GM11168 (cell line): ENCODE data around the gene TMEM229B.

Experiments
- in situ Hi-C: fragments of 300-500 bp; cut with MboI; formaldehyde crosslinking; loops from one replicate; pipeline ENCODE4 v1.12.0; 2022; ENCODE audit warnings: low sequenced_read_pairs; ENCODE audit not compliant: unreplicated experiment

The TMEM229B gene

DNA sequence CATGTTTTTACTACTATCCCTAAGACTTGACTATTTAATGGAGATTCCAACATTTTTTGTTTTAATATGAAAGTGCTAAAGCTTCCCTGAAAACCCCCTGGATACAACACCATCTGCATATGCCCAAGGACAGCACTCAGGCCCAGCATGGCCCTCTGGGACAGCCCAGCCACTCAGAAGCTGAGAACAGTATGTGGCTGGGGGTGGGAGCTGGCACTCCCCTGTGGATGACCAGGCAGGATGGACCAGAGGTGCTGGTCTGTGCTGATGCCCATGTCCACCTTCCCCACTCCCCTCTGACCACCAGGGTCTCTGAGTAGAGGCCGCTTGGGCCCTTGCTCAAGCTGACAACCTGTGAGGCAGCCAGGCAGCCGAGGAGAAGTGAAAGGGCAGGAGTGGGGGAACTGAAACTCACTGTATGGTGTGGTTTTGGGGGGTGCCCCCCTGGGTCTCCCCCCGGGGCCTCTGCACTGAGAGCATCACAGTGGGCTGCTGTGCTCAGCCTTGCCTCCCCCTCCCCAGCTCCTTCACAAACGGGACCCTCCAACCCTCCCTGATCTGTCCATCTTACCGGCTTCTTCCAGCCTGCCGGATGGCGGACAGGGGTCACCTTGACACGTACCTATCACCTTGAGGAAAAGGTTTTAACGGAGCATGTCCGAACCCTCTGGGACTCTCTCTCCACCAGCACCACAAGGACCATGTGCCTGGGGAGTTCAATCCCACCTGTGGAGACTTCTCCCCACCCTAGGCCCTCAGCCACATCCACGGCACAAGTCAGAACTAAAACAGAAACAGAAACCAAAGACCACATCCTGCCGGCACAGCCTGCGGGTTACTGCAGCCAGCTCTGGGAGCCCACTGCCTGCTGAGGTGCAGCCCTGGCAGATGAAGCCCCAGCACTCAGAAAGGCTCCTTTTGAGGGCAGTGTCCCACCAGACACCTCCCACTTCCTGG is at the start of gene TMEM229B:
Gene TMEM229B (minus strand): TSS at position 785 of the 957 bp plus-strand sequence. CDS start 14,798 bp downstream, outside the sequence.
- in situ Hi-C loops, result no loop called here

DNA sequence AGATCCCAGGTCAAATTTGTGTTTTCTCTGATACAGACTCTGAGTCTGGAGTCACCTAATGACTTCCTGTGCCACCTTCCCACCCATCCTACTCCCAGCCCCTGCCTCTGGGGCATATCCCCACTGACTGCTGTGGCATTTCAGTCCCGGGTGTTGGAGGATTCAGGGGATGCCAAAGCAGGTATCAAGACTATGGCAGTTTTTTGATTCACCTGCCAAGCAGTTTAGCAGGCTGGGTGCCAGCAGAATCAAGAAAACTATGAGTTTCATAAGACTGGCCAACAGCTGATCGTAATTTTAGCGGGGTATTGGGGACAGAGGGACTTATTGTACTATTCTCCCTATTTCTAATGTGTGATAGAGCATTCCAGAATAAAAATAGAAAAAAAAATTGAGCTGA is 49.2 kb upstream of the TMEM229B start:
- in situ Hi-C loops, result no loop called here

DNA sequence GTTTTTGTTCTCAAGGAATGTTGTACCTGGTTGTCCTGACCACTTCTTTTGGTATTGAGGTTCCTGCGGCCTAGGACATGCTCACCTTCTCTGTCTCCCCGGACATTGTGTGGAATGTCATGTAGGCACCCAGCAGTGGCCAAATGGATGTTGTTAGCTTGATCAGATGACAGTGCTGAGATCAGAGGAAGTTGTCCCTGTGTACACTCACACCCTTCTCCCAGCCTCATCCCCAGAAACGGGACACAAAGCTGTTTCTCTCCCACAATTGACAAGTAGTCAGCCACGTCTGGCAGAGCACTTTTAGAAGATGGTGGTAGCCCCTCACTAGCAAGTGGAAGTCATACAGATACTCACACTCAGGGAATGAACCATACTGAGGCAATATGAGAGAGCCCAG is 47.6 kb upstream of the TMEM229B start:
- in situ Hi-C loops, result no loop called here

DNA sequence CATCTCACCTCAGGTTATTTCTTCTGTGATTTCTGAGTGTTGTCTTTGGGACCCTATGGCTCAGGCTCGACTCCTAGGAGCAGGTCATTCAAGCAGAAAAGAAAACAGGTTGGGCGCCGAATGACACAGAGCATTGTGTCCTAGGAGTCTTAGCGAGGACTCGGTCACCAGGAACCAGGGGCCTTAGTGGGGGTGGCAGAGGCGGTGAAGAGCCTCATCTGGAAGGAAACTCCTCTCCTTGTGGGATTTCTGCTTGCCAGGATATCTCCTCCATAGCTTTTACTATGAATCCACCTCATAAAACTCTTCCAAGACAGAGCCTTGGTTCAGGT is 45.2 kb upstream of the TMEM229B start:
- in situ Hi-C loops, result no loop called here

DNA sequence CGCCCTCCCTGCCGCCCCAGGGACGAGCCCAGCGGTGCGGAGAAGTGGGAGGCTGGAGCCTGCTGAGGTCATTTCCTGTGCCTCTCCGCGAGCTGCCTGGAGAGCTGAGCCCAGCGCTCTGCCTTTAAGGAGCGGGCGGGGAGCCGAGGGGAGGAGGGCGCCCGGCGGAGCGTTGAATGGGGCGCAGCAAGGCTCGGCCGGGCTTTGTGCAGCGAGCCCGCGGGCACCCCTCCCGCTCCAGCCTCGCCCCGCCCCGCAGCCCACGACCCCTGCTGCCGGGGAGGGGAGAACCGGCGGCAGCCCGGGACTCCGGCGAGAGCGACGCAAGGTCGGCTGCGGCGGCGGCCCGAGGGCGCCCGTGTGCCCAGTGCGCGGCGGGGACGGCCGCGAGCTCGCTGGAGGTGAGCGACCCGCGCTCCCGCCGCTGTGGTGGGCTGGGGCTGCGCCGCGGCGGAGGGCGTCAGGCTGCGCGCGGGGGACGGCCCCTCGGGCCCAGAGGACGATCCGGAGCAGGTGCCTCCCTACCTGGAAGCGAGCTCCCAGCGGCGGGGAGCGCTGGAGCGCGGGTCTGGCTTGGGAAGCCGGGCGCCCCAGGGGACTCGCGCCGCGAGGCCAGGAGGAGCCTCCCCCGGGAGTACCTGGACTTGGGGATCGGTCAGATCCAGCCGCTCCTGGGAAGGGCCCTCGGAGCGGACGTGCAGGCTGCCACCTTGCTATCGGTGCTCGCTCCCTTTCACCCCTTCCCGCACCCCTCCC is 44.7 kb upstream of the TMEM229B start, which contains the start of gene PLEKHH1:
Gene PLEKHH1 (plus strand): TSS at position 293 of the 756 bp plus-strand sequence. CDS start 8,578 bp downstream, outside the sequence.
- in situ Hi-C loops, result no loop called here

DNA sequence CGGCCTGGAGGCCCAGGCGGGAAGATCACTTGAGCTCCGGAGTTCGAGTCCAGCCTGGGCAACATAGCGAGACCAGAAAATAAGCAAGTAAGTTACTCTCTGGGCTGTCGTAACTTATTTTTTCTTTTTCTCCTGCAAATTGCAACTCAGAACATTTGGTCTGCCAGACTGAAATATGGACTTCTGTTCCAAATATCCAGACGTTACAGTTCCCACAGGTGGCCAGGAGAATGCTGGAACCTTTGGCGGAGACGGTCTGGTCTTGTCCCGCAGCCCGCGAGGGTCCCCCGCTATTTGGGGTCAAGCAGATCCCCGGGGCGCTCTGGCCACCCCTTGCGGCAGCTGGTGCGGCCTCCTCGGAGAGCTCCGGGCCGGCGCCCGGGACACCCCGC is 44.1 kb upstream of the TMEM229B start:
- in situ Hi-C loops, result no loop called here

DNA sequence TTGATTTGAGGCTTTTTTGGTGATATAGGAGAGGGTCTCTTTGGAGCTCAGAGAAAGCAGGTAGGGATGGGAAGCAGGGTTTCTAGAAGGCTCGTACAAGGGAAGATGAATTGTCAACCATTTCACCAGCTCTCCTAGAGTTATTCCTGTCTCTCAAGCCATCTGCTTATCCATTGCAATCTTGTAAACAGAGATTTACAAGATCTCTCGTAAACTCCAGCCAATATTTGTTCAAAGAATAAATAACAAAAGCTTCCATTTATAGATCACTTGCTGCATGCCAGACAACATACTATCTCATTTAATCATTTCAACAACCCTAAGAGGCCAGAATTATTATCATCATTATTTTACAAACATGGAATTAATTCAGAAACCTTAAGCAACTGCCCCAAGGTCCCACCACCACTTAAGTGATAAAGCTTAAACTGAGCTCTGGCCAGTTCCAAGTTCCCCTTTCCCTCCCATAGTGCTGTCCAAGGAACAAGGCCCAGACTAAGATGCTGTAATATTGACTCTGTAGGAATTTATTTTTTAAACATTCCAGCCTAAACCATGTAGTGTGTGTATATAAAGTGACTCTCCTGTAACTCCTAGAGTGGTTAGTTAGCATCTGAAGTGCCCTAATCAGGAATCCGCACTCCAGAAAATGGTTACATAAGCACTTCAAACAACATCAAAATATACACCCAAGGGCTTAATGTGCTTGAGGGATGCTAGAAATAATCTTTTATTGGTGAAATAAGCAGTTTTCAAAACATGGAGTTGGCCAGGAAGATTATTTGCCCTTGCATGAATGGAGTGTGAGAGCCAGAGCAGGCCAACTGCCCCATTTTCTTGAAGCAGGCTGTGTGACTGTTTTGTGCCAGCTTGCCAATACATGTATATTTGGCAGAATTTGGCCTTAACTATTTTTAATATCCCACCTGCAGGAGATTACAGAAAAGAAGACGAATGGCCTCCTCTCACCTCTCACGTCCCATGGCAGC is 41.7 kb upstream of the TMEM229B start:
- in situ Hi-C loops, result no loop called here

DNA sequence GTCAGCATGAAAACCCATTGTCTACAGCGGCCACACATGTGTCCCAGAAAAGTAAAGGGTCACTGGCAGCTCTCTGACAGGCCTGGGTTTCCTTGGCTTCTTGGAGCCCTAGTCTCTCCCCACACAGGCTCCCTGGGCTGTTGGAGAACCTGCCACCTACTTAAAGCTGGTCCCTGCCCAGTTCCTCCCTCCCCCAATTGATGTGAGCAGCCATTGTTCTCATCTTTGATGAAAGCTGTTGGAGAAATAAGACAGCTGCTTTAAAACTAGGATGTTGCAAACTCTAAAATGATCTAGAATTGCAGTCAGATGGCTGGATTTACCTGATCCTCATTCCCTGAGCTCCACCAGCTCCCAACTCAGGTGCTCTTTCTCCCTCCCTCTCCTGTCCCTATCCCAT is 39.8 kb upstream of the TMEM229B start:
- in situ Hi-C loops, result no loop called here

DNA sequence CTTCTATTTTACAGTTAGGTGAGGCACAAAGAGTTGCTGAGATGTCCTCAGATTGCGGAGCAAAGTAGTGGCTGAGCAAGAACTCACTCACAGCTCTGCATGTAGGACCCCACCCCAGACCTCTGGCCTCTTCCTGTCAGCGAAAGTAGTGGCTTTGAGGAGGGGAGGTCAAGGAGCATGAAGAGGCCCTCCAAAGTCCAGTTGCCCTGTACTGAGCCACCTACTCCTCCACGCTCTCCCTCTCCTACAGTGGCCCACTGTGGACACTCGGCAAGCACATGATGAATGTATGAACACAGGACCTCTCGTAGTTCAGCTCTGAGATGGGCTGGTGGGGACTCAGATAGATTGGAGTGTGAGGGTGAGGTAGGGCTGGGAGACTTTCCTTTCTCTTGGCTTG is 39.2 kb upstream of the TMEM229B start:
- in situ Hi-C loops, result no loop called here

DNA sequence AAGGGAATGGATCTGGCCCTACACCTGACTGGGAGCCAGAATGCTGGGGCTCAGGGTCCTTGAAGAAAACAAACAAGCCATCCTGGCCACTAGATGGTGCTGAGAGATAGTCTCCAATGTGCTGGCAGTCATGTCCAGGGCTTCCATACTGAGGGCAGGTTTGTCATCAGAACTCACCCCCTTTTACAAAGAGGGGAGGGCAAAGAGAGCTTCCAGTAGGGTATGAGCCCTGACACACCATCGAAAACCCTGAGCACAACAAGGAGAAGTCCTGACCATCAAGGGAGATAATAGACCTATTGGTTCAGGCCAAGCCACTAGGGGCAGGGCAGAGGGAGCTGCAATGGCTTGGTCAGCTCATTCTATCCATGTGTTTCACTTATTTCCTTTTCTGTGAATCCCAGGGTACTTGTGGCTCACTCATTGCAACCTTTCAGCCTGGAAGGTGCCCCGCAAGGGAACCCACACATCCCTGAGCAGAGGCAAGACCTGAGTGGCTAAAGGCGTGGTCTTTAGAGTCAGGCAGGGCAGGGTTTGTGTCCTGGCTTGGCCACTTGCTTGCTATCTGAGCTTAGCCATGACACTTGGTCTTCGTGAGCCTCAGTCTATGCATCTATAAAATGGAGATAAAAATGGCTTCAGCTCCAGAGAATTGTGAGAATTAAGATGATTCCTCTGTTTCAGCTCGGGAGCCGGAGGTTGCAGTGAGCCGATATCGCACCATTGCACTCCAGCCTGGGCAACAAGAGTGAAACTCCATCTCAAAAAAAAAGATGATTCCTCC is 38.3 kb upstream of the TMEM229B start:
- in situ Hi-C loops, result no loop called here

DNA sequence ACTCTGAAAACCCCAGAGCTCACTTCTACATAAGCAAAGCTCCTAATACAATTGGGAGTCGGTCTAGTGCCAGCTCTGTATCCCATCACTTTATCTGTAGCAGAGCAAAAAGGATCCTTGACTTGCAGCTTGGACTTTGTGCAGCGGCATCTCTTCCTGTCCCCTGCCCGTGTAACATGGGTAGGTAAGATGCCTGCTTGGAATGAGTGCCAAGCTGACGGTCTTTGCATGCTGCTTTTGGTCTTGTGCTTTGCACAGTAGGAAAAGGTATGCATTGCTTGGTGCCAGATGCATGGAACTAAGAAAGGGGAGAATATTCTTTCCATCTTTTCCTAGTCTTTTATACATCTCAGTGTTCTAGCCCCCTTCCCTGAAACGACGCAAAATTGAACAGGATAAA is 37.7 kb upstream of the TMEM229B start:
- in situ Hi-C loops, result no loop called here

DNA sequence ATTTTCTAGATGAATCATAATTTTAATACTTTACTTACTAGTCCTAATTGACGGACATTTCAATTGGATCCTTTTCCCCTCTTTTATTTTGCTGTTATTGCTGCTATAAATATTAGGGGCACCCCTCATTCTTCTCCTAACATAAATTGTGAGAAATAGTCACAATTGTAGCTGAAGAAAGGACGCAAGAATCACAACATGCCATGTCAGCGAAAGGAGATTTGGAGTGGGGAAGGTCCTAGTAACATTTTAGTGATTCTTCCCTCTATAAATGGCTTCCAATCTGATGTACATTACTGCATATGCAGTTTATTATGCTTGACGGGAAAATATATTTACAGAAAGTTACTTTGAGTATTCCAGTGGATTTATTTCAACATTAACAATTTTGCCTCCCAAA is 36.9 kb upstream of the TMEM229B start:
- in situ Hi-C loops, result no loop called here

DNA sequence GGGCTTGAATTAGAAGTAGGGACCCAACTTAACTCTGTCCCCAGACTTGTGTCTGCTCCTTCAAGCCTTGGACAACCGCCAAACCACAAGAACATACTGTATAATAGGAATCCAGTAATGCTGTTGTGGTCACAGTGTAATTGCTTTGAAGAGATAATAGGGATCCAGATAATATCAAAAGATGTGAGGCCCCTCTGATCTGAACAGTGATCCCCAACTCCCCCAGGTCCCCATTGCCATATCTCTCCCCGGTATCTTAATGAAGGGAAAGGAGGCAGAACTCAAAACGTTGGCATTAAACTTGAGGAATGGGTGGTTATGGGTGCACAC is 36.1 kb upstream of the TMEM229B start:
- in situ Hi-C loops, result no loop called here

DNA sequence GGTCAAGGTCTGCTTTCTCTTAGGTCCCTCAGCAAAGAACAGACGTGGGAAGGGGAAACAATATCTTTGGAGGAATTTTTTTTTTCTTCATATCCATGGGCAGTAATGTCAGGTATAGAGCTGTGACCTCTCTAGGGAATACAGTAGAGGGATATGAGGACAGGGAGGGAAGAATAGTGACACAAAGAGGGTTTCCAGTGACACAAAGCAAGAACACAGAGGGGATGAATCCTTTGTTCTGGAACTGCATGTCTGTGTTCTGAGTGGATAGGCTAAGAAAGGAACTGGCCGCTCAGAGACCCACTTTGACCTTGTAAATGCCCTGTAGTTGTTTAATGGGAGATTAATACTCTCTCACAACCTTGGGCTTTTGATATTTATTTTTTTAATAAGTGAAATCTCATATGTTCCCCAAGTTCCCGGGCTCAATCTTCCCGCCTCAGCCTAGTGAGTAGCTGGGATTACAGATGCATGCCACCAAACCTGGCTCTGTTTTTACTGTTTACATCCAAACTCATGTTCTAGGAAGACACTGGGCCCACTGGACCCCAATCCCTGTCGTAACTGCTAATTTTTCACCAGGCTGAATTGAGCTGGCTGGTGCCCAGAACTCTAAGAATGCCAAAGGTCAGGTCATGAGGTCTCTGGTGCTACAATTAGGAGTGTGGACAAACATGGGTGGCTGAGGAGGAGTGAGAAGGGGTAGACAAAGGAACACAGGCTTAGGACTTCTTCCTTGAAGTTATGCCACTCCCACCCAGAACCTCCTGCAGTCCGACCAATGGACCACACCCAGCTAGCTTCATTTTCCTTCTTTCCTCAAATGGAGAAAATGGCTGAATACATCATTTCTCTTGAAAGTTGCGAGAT is 35.5 kb upstream of the TMEM229B start:
- in situ Hi-C loops, result no loop called here

DNA sequence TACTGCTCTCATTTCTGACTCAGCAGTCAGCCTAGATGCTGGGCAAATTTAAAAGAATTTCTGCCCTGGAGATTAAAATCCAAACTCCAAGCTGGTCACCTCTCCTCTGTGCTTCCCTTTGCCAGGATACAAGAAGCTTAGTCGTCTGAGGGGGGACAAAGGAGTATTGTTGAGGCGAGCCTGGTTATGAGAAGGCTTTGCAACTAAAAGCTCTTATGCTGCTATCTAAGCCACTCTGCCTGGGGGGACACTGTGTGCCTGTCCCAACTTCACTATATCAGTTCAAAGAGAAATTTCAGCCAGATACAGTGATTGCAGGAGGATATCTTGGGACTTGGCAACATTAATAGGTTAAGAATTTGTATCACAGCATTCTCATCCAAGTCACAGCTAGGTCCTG is 33.7 kb upstream of the TMEM229B start:
- in situ Hi-C loops, result no loop called here

DNA sequence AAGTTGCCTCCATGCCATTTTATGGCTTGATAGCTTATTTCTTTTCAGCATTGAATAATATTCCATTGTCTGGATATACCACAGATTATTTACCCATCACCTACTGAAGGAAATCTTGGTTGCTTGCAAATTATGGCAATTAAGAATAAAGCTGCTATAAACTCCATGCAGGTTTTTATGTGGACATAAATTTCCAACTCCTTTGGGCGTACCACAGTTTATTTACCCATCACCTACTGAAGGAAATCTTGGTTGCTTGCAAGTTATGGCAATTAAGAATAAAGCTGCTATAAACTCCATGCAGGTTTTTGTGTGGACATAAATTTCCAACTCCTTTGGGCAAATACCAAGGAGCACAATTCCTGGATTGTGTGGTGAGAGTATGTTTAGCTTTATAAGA is 32.0 kb upstream of the TMEM229B start:
- in situ Hi-C loops, result no loop called here

DNA sequence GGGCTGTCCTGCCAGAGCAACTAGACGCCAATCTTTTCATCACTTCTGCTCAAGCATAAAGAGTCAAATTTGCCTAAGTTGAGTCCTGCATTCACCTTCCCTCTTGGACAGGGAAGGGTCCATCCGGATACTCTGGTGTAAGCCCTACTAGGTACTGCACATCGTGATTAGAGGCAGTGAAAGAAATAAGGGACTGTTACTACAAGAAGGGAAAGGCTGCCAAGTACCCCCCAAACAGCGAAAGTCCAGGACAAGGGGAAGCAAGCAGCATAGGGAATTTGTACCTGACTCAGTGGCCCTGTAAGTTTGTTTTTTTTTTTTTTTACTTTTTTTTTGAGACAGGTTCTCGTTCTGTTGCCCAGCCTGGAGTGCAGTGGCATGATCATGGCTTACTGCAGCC is 30.9 kb upstream of the TMEM229B start:
- in situ Hi-C loops, result no loop called here

DNA sequence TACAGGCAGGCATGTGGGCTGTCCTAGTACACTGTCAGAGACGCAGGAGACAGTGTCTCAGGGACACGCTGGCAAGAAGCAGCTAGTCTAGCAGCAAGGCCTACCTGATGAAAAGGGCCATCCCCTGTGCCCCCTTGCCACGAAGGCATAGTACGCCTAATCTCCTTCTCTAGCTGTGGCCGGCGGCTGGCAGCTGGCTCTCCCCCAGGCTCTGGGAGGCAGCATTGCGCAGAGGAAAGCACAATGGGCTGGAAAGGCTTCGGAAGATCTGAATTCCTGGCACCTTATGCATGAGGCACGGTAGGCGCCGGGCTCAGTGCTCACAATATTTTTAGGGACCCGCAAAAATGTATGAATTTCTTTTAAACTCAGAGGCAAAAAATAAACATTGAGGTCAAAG is 28.6 kb upstream of the TMEM229B start:
- in situ Hi-C loops, result no loop called here

DNA sequence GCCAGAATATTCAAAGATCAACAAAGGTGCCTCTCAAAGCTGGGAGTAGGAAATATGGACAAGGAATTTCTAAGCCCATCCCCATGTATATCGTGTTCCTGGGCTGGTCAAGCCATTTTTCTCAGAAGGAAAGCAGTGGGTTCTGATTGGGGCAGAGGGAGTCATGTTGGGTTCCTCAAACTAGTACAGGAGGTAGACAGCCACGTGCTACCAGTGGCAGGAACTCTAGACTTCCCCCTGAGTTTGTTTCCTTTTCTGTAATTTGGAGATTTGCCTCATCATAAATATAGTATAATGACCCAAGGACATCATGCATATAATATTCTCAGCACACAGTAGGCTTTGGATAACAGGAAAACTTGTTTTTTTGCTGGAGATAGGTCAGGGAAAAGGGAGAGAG is 28.2 kb upstream of the TMEM229B start:
- in situ Hi-C loops, result no loop called here
